ENCODE measurements around the gene ABCC4. TPM values are rescaled to one million over a fixed set of nuclear protein-coding genes. Genes with fewer than 3 reads are reported as not detected.

The ABCC4 gene
- polyA plus RNA-seq, 1 donor from 2014 or later: 5.6 TPM

GRCh38 chr13:95111608-95112007 lies 189.6 kb downstream of the ABCC4 start:
- peaks cover 13% of the 10 kb centered on the region for H3K36me3 Mint-ChIP-seq
- H3K4me1 Mint-ChIP-seq: peaks cover 0 to 1% (median 0%) of the 10 kb centered on the region in 3 donors
- no peaks in the 10 kb centered on the region for H3K27me3 Mint-ChIP-seq
- H3K9me3 Mint-ChIP-seq: peaks cover 0 to 3% (median 3%) of the 10 kb centered on the region in 3 donors
- H3K27ac Mint-ChIP-seq: no peak overlapping the region
- H3K4me3 Mint-ChIP-seq: no peak overlapping the region

GRCh38 chr13:95106562-95106961 lies 194.7 kb downstream of the ABCC4 start:
- H3K9me3 Mint-ChIP-seq: peaks cover 0 to 6% (median 3%) of the 10 kb centered on the region in 3 donors
- H3K27me3 Mint-ChIP-seq: no peaks in the 10 kb centered on the region
- no peak overlapping the region for H3K4me3 Mint-ChIP-seq
- peaks cover 26% of the 10 kb centered on the region for H3K36me3 Mint-ChIP-seq
- no peak overlapping the region for H3K27ac Mint-ChIP-seq
- H3K4me1 Mint-ChIP-seq: no peaks in the 10 kb centered on the region

- H3K36me3 Mint-ChIP-seq: peaks cover 35% of the 10 kb centered on the region
- no peak overlapping the region for H3K27ac Mint-ChIP-seq
- no peak overlapping the region for H3K4me3 Mint-ChIP-seq
- peaks cover 8 to 17% (median 10%) of the 10 kb centered on the region in 3 donors for H3K9me3 Mint-ChIP-seq
- peaks cover 0 to 3% (median 0%) of the 10 kb centered on the region in 3 donors for H3K4me1 Mint-ChIP-seq
- no peaks in the 10 kb centered on the region for H3K27me3 Mint-ChIP-seq
Observed at GRCh38 chr13:95100525-95101433, 200.5 kb downstream of the ABCC4 start.

DNA sequence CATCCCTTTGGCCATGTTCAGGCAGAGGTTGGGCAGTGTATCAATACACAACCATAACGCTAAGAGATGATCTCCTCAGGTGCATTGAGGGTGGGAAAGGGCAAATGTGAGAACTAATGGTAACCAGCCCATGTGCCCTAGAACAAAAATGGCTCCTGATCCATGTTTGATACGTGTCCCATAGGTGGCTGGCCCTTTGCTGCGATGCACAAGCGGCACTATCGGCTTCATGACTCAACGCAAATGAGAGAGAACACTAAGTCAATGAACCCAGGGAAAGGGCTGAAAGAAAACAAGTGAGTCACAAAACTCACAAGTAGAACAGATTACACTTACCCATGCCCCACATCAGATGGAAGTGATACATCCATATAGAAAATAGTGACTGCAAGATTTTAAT lies 201.7 kb downstream of the ABCC4 start:
- Mint-ChIP-seq H3K27ac (no peak overlapping the region), H3K36me3 (peaks cover 35% of the 10 kb centered on the region), H3K9me3 (peaks cover 6 to 17% (median 10%) of the 10 kb centered on the region in 3 donors), H3K4me1 (peaks cover 0 to 3% (median 0%) of the 10 kb centered on the region in 3 donors), H3K4me3 (peak overlapping the region in 1 of 4 donors; percentile 1), H3K27me3 (no peaks in the 10 kb centered on the region)

DNA sequence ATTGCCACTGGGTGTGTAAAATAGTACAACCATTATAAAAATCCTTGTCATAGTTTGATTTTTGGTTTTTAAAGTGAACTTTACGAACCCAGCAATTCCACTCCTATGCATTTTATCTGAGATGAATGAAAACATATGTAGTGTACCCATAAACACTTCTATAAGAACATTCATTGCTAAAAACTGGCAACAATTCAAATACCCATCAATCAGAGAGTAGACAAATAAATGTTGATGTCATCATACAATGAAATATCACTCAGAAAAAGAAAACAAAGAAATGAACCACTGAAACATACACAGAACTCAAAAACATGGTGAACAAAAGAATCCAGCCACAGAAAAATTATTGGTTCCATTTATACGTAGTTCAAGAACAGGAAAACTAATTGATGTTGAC lies 202.3 kb downstream of the ABCC4 start:
- Mint-ChIP-seq H3K27ac (no peak overlapping the region), H3K36me3 (peaks cover 36% of the 10 kb centered on the region)

GRCh38 chr13:95091755-95092154 lies 209.5 kb downstream of the ABCC4 start:
- peak overlapping the region in 2 of 4 donors; percentile 30 to 56 for H3K4me3 Mint-ChIP-seq
- H3K27ac Mint-ChIP-seq: no peak overlapping the region
- H3K4me1 Mint-ChIP-seq: peaks cover 0 to 5% (median 0%) of the 10 kb centered on the region in 3 donors
- H3K9me3 Mint-ChIP-seq: peaks cover 5 to 16% (median 8%) of the 10 kb centered on the region in 3 donors
- no peaks in the 10 kb centered on the region for H3K27me3 Mint-ChIP-seq
- H3K36me3 Mint-ChIP-seq: peaks cover 25% of the 10 kb centered on the region

More for the DNA sequence above, 202.3 kb downstream of the ABCC4 start:
- Mint-ChIP-seq H3K4me3 (no peak overlapping the region), H3K4me1 (peaks cover 0 to 3% (median 0%) of the 10 kb centered on the region in 3 donors), H3K27me3 (no peaks in the 10 kb centered on the region), H3K9me3 (peaks cover 6 to 17% (median 10%) of the 10 kb centered on the region in 3 donors)

DNA sequence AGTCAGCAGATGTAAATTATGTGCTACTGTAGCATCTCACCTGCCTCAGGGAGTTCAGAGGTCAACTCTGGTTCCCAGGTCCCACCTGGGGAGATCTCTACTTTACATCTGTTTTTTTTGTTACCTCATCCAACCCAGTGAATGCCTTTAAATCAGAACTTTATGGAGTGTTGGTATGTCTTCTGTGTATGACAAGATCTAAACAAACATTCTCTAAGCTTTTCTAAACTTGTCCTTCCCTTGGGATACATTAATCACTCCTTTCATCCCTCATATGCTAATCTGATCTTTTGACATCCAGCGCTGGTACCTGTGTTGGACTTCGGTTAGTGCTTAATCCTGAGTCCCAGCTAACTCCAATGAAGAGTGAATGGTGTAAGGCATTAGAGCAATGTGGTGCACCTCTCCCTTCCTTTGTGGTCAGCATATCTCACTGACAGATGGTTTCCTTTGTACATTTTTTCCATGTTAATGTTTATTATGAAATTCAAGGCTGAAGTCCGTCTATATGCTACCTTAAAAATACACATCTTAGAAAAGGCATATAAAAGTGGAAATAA lies 213.4 kb downstream of the ABCC4 start:
- H3K27ac Mint-ChIP-seq: no peak overlapping the region
- H3K4me1 Mint-ChIP-seq: peaks cover 0 to 2% (median 1%) of the 10 kb centered on the region in 3 donors
- H3K27me3 Mint-ChIP-seq: no peaks in the 10 kb centered on the region
- H3K4me3 Mint-ChIP-seq: peak overlapping the region in 1 of 4 donors; percentile 54
- H3K9me3 Mint-ChIP-seq: peaks cover 2 to 6% (median 5%) of the 10 kb centered on the region in 3 donors
- peaks cover 9% of the 10 kb centered on the region for H3K36me3 Mint-ChIP-seq

- Mint-ChIP-seq H3K9me3 (peaks cover 0 to 2% (median 0%) of the 10 kb centered on the region in 3 donors), H3K4me1 (peaks cover 0 to 2% (median 1%) of the 10 kb centered on the region in 3 donors), H3K4me3 (no peak overlapping the region), H3K36me3 (peaks cover 12% of the 10 kb centered on the region), H3K27ac (no peak overlapping the region), H3K27me3 (no peaks in the 10 kb centered on the region)
Observed at GRCh38 chr13:95086761-95087160, 214.5 kb downstream of the ABCC4 start.

GRCh38 chr13:95083758-95084157 lies 217.5 kb downstream of the ABCC4 start:
- Mint-ChIP-seq H3K9me3 (peaks cover 0 to 2% (median 0%) of the 10 kb centered on the region in 3 donors), H3K4me3 (no peak overlapping the region), H3K4me1 (peaks cover 0 to 1% (median 0%) of the 10 kb centered on the region in 3 donors), H3K27ac (no peak overlapping the region), H3K36me3 (peaks cover 17% of the 10 kb centered on the region), H3K27me3 (no peaks in the 10 kb centered on the region)

DNA sequence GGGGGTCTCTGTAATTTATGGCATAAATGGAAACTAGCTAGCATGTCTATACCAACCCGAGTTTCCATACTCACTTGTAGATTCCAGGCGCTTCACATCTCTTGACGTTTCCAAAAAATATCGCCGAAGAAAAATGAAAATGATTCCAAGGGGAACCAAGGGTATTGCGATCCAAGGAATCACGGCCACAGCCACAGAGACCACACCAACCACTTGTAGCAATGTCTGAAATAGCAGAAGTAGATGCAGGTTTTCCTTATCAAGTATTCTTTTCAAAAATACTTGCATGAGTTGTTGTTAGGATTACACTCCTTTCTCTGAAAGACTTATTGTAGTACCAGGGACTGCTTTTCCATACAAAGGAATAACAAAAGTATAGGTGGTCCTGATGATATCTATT lies 218.2 kb downstream of the ABCC4 start:
- H3K27me3 Mint-ChIP-seq: no peaks in the 10 kb centered on the region
- H3K4me3 Mint-ChIP-seq: no peak overlapping the region
- H3K4me1 Mint-ChIP-seq: peaks cover 0 to 1% (median 0%) of the 10 kb centered on the region in 3 donors
- peaks cover 17% of the 10 kb centered on the region for H3K36me3 Mint-ChIP-seq
- H3K9me3 Mint-ChIP-seq: peaks cover 0 to 2% (median 0%) of the 10 kb centered on the region in 3 donors
- no peak overlapping the region for H3K27ac Mint-ChIP-seq

- H3K27ac Mint-ChIP-seq: no peak overlapping the region
- peaks cover 0 to 2% (median 0%) of the 10 kb centered on the region in 3 donors for H3K9me3 Mint-ChIP-seq
- peaks cover 31% of the 10 kb centered on the region for H3K36me3 Mint-ChIP-seq
- no peak overlapping the region for H3K4me3 Mint-ChIP-seq
- H3K4me1 Mint-ChIP-seq: no peaks in the 10 kb centered on the region
- no peaks in the 10 kb centered on the region for H3K27me3 Mint-ChIP-seq
Observed at GRCh38 chr13:95075506-95075905, 225.7 kb downstream of the ABCC4 start.

- H3K27ac Mint-ChIP-seq: no peak overlapping the region
- H3K4me3 Mint-ChIP-seq: no peak overlapping the region
- no peaks in the 10 kb centered on the region for H3K27me3 Mint-ChIP-seq
- peaks cover 0 to 2% (median 0%) of the 10 kb centered on the region in 3 donors for H3K9me3 Mint-ChIP-seq
- no peaks in the 10 kb centered on the region for H3K4me1 Mint-ChIP-seq
- peaks cover 37% of the 10 kb centered on the region for H3K36me3 Mint-ChIP-seq
Observed at GRCh38 chr13:95074820-95075219, 226.4 kb downstream of the ABCC4 start.

GRCh38 chr13:95073747-95074311 lies 227.4 kb downstream of the ABCC4 start:
- Mint-ChIP-seq H3K9me3 (peaks cover 0 to 2% (median 0%) of the 10 kb centered on the region in 3 donors), H3K27me3 (no peaks in the 10 kb centered on the region)

GRCh38 chr13:95067303-95067702 lies 233.9 kb downstream of the ABCC4 start:
- no peaks in the 10 kb centered on the region for H3K27me3 Mint-ChIP-seq
- no peak overlapping the region for H3K27ac Mint-ChIP-seq
- H3K9me3 Mint-ChIP-seq: peaks cover 0 to 2% (median 0%) of the 10 kb centered on the region in 3 donors
- H3K4me3 Mint-ChIP-seq: no peak overlapping the region
- H3K4me1 Mint-ChIP-seq: no peaks in the 10 kb centered on the region
- H3K36me3 Mint-ChIP-seq: peaks cover 27% of the 10 kb centered on the region

More at GRCh38 chr13:95073747-95074311, 227.4 kb downstream of the ABCC4 start:
- peaks cover 43% of the 10 kb centered on the region for H3K36me3 Mint-ChIP-seq
- no peaks in the 10 kb centered on the region for H3K4me1 Mint-ChIP-seq
- no peak overlapping the region for H3K4me3 Mint-ChIP-seq
- no peak overlapping the region for H3K27ac Mint-ChIP-seq

GRCh38 chr13:95060014-95060519 lies 241.2 kb downstream of the ABCC4 start:
- Mint-ChIP-seq H3K27me3 (no peaks in the 10 kb centered on the region), H3K27ac (no peak overlapping the region), H3K9me3 (no peaks in the 10 kb centered on the region), H3K36me3 (peaks cover 11% of the 10 kb centered on the region), H3K4me1 (peaks cover 0 to 1% (median 0%) of the 10 kb centered on the region in 3 donors), H3K4me3 (no peak overlapping the region)

All from IgD-negative memory B cell (primary cell).